RCC 7860 (cell line): ENCODE results near the gene PRPSAP2.
"Not testable (repeated sequence)": the region's sequence is repeated elsewhere in the genome, so short reads cannot be mapped to it uniquely, and the experiment has no call there.

Experiments used
- DNase-seq: peaks from one replicate; pipeline ENCODE4 v3.0.0-alpha.2; 2015; ENCODE audit warnings: low spot score
- FAIRE-seq: peaks from 2 replicates; lab custom pipeline; 2012; peaks lifted over from hg19 to GRCh38; lab: Jason Lieb, UNC

The PRPSAP2 gene

GRCh38 chr17:18888766-18889290 is 30.9 kb downstream of the PRPSAP2 start:
- DNase-seq (no peak), FAIRE-seq (no peak)

DNA sequence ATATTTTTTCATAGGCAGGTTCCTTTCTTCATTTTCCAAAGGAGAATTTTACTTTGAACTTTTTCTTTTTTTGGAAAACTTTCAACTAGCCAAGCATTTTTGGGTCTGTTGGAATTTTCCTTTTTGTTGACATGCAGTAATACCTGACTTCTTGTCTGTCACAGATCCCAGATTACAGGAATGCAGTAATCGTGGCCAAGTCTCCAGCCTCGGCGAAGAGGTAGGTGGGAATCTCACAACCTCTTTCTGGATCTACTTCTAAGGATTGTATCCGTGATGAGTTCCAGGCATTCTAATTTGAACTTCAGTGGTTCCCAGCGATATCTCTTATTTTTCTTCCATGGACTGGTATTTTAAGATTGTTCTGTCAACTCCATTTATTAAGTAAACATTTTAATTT is 31.7 kb downstream of the PRPSAP2 start:
- FAIRE-seq: no peak

GRCh38 chr17:18891541-18891940 is 33.6 kb downstream of the PRPSAP2 start:
- no peak for DNase-seq
- no peak for FAIRE-seq

More for the DNA sequence above, 31.7 kb downstream of the PRPSAP2 start:
- no peak for DNase-seq

DNA sequence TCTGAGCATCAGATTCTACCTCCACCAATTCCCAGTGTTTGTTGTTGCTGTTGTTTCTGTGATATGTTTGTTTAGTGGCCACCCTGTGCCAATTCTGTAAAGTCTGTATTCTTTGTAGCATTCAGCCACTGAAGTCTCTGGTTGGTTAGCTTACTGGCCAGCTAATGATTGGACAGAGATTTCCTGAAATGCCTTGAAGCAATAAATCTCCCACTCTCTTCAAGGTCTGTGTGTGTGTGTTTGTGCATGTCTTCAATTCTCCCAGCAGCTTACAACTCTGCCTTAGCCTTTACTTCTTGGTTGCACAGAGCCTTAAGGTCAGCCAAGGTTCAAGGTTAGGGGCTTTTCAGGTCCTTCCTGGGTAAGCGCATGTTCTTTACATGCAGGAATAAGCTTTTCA is 38.2 kb downstream of the PRPSAP2 start:
- FAIRE-seq: no peak
- DNase-seq: no peak

- DNase-seq (no peak), FAIRE-seq (no peak)
These were observed 39.0 kb downstream of the PRPSAP2 start for GRCh38 chr17:18896947-18897346.

GRCh38 chr17:18904482-18904881 is 46.6 kb downstream of the PRPSAP2 start:
- DNase-seq (no peak), FAIRE-seq (no peak)

- no peak for DNase-seq
- no peak for FAIRE-seq
These were observed 47.3 kb downstream of the PRPSAP2 start for GRCh38 chr17:18905226-18905625.

DNA sequence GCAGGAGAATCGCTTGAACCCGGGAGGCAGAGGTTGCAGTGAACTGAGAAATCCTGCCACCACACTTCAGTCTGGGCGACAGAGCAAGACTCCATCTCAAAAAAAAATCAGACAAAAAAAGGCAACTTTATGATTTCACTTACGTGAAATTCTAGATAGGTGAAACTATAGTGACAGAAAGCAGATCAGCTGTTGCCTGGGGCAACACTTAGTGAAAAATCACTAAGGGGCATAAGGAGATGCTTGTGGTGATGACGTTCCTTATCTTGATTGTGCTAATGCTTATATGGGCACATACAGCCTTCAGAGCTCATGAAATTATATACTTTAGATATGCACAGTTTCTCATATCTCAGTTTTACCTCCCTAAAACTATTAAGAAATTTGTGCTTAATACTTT is 52.4 kb downstream of the PRPSAP2 start:
- DNase-seq: no peak
- no peak for FAIRE-seq

DNA sequence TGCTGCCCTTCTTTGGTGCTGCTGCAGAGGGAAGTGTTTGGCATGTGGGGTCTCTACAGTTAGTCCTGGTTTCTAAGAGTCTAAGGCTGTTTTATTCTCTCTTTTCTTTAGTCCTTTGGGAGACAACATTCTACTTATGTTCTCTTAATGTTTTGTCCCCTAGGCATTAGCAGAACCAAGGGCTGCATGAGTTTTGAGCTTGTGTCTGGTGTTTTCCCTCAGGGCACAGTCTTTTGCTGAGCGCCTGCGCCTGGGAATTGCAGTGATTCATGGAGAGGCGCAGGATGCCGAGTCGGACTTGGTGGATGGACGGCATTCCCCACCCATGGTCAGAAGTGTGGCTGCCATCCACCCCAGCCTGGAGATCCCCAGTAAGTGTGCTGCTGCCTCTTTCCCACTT is 53.0 kb downstream of the PRPSAP2 start:
- FAIRE-seq (no peak), DNase-seq (no peak)

- no peak for FAIRE-seq
- DNase-seq: no peak
These were observed 59.0 kb downstream of the PRPSAP2 start for GRCh38 chr17:18916816-18917500.

- no peak for FAIRE-seq
- DNase-seq: no peak
These were observed 59.6 kb downstream of the PRPSAP2 start for GRCh38 chr17:18917506-18918032.

GRCh38 chr17:18919963-18920362 is 62.0 kb downstream of the PRPSAP2 start:
- FAIRE-seq: no peak
- no peak for DNase-seq

DNA sequence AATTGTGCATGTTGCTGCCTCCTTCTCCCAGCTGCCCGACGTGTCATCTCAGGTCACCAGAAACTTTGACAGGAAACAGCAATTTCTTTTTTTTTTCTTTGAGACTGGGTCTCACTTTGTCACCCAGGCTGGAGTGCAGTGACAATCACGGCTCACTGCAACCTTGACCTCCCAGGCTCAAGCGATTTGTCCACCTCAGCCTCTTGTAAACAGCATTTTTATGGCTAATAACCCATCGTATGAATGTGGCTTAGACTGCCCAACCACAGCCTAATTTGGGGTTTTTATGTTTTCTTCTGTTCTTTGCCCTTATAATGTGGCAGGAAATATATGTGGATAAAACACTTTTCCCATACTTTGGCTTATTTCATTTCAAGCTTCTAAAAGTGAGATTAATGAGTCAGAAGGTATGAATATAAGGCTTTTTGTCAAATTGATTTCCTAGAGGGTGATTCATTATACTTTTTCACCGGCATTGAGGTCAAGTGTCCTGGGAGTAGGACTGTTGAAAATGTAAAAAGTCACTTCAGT is 63.0 kb downstream of the PRPSAP2 start:
- FAIRE-seq: peak; percentile 82
- DNase-seq: peak; percentile 45

- no peak for FAIRE-seq
- no peak for DNase-seq
These were observed 63.6 kb downstream of the PRPSAP2 start for GRCh38 chr17:18921485-18921884.

- peak; percentile 85 for DNase-seq
- FAIRE-seq: peak; percentile 96
These were observed 64.1 kb downstream of the PRPSAP2 start for GRCh38 chr17:18921912-18922451.

- FAIRE-seq, DNase-seq: not testable (repeated sequence)
These were observed 64.7 kb downstream of the PRPSAP2 start for GRCh38 chr17:18922596-18922995.

DNA sequence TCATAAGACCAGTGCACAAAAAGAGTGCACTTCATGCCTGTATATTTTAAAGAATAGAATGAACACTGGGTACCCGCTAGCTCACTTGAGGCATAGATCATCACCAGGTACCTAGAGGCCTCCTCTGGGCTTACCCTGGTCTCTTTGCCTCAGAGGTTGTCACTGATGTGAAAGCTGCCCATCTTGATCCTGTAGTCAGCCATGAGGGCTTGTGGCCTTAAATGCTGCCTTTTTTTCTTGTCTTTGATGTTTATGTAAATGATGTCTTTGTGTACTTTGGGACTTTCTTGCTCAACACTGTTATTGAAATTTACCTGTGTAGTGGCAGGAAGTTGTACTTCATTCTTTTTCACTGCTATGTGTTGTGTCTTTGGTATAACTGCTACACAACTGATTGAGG is 67.3 kb downstream of the PRPSAP2 start:
- DNase-seq (no peak), FAIRE-seq (no peak)

DNA sequence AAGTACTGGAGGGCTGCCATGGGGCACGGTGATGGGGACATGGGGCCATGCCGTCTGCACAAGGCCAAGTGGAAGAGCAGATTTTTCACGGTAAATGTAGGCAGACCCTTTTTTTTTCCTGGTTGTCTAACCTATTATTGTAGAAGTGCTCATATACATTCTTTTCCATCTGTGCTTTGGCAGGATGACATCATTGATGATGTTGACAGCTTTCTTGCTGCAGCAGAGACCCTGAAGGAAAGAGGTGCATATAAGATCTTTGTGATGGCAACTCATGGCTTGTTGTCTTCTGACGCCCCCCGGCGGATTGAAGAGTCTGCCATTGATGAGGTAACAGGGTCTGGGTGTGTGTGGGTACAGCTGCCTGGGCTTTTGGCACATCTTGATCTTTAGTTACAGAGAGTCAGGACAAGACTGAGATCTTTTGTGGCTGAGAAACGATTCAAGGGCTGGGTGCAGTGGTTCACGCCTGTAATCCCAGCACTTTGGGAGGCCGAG is 70.7 kb downstream of the PRPSAP2 start:
- no peak for FAIRE-seq
- no peak for DNase-seq

DNA sequence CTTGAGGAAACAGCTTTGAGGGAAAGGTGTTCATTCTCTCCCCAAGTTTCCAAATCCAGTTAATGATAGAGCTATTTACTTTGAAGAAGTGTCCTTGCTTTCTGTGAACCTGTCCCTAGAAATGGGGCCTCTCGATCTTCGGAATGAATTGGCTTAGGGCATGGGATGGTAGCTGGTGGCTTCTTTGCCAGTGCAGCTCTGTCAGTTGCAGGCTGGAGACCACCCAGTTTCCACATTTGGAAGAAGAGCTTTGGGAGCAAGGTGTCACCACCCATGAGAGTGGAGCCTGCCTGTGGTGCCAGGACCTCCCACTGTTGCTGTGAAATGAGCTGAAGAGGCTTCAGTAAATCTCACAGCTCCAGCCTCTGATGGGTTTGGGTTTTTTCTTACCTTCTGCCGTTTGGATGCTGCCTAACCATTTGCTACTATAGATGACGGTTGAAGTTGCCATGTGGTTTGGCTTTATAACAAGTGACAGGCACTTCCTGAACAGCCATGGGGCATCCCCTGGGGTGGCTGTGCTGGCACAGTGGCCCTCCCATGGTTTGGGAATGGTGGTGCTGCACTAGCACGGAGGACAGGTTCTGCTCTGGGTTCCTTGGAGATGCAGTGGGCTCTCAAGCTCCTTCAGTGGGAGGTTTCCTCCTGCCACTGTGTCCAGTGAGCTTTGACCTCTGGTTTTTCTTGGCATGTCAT is 74.6 kb downstream of the PRPSAP2 start:
- no peak for DNase-seq

DNA sequence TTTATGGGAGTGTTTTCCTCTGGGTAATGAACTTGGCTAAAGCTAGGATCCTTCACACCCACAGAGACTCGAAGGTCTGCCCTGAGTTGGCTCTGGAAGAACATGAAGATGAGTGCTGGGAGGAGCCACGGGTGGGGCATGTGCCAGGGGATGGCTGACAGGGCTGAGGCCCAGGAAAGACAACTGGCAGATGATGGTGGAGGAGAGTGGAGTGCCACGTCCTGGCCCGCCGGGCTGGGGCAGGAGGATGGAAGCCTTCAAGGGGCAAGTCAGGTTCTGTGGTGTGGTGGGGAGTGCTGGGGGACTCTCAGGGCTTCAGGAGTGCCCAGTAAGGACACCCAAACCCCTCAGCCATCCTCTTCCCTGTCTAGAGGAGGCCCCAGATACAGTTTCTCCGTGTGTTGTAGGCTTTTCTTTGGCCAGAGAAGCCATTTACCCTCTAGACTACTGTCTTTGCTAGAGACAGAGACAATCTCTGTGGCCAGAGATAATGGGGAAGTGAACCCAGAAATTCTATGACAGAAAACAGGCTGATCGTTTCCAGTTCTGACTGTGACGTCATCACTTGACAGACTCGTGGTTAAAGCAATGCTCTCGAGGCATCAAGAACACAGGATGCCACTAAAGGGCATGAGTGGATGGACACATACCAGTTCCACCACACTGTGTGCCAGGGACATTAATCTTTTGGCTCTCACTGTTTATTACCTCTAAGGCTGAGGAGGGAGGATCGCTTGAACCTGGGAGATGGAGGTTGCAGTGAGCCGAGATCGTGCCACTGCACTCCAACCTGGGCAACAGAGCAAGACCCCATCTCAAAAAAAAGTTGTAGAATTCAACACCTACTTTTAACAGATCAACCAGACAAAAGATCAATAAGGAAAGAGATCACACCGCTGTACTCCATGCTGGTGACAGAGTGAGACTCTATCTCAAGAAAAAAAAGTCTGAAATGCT is 75.4 kb downstream of the PRPSAP2 start:
- DNase-seq (no peak), FAIRE-seq (no peak)

More for the DNA sequence above, 74.6 kb downstream of the PRPSAP2 start:
- no peak for FAIRE-seq
